ENCODE data around the gene SUN2. TPM values are rescaled to one million over a fixed set of nuclear protein-coding genes. Genes with fewer than 3 reads are reported as not detected.
A peak's percentile ranks its signal among the peaks of the same experiment; 100 is the strongest.

The SUN2 gene
- total and polyA plus RNA-seq, 2 of the 4 experiments (the other 2 are of a cell fraction) = 27.8 to 50.0 TPM

DNA sequence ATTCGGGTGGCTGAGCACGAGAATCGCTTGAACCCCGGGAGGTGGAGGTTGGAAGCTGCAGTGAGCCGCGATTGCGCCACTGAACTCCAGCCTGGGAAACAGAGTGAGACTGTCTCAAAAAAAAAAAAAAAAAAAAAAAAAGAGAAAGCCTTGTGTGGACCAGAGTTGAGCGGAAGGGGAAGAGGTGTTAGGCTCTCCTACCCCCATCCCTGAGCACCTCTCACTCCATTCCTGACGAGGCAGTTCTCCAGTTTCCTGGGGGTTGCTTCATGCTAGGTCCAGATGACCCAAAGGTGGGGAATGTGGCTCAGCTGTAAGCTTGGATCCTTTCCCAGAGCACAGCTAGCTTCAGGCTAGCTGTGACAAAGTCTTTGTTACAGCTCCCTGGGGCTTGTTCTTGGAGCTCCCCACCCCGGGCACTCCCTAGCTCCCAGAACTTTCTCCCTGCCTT lies 46.9 kb upstream of the SUN2 start:
- no peak overlapping the region for H2AK5ac ChIP-seq (ENCODE audit: low read depth, low read length)
- H3K18ac ChIP-seq (ENCODE audit: low read depth, low read length) = no peak overlapping the region
- H3K4me2 ChIP-seq (ENCODE audit: low read depth, low read length) = no peak overlapping the region; the same call in 1 of the 2 replicates
- BruUV-seq (replicated peaks) = no TSS peak
- in situ Hi-C loops (cut with MboI; ENCODE audit: low sequenced_read_pairs) (no loop called here), dilution Hi-C loops (cut with HindIII; ENCODE audit: low sequenced_read_pairs, unreplicated experiment) (no loop called here), intact Hi-C loops (cut with micrococcal nuclease) (no loop called here)
- H2BK20ac ChIP-seq (ENCODE audit: low read depth, low read length) = no peak overlapping the region
- no peak overlapping the region for H3K4me3 ChIP-seq (ENCODE audit: insufficient read depth, low read depth, low read length)
- peak overlapping the region in 1 of 2 experiments; percentile 35; a peak in 1 of 4 replicates for H4K8ac ChIP-seq (ENCODE audit: low read depth in 2 of 2, low read length in 2 of 2)
- no peaks in the 10 kb centered on the region for H4K20me1 ChIP-seq (ENCODE audit: insufficient read depth, low read length)
- H3K4me1 ChIP-seq (ENCODE audit: control insufficient read depth, insufficient read depth, low read length) = 0 out of 2 replicates have a peak, but pooled peaks cover 2% of the 10 kb centered on the region
- H3K14ac ChIP-seq (replicated peaks; ENCODE audit: low read depth, low read length) = no peak overlapping the region
- H2BK5ac ChIP-seq (ENCODE audit: low read depth, low read length, poor library complexity, severe bottlenecking) = peak overlapping the region; percentile 33
- peak overlapping the region; percentile 1; the same call in 1 of the 2 replicates for H3K27ac ChIP-seq (ENCODE audit: insufficient read depth, low read length)
- no peaks in the 10 kb centered on the region for H3K36me3 ChIP-seq (ENCODE audit: control insufficient read depth, insufficient read depth, low read length)
- no peaks in the 10 kb centered on the region for H3K79me1 ChIP-seq (ENCODE audit: low read depth in 1 of 2, low read length in 2 of 2)
- DNase-seq = peak; percentile 95
- H3K9me1 ChIP-seq (ENCODE audit: insufficient read depth, low read length) = no peaks in the 10 kb centered on the region
- no peak overlapping the region for H3K9ac ChIP-seq (ENCODE audit: low read depth, low read length)
- no peak overlapping the region for H3K56ac ChIP-seq (ENCODE audit: extremely low read depth, insufficient read depth, low read length)
- H4K91ac ChIP-seq (ENCODE audit: insufficient read depth, low read depth, low read length) = 0 out of 2 replicates have a peak overlapping the region, but pooled peaks have one; percentile 3
- H2AFZ ChIP-seq (replicated peaks; ENCODE audit: low read length, poor library complexity) = peak overlapping the region; percentile 9
- H2BK15ac ChIP-seq (ENCODE audit: low read depth, low read length) = no peak overlapping the region
- H3K23ac ChIP-seq (ENCODE audit: low read depth, low read length) = no peak overlapping the region
- H2AK9ac ChIP-seq (replicated peaks; ENCODE audit: low read depth, low read length, poor library complexity) = peak overlapping the region; percentile 33
- H3K4ac ChIP-seq (ENCODE audit: low read depth, low read length) = peak overlapping the region; percentile 45; the same call in 1 of the 2 replicates
- H3K27me3 ChIP-seq (ENCODE audit: control insufficient read depth, insufficient read depth, low read length) = peaks cover 10% of the 10 kb centered on the region
- ChIA-PET CTCF (interaction anchor here (0.8 kb wide), 1 partner anchor 11 kb away, joined by 4 read pairs; no protein-coding TSS in a partner anchor), POLR2A (ENCODE audit: unreplicated experiment) (interaction anchor here (0.6 kb wide), 1 partner anchor 29 kb away, joined by 3 read pairs; no protein-coding TSS in a partner anchor)
- no peak overlapping the region for H4K5ac ChIP-seq (ENCODE audit: low read depth, low read length)
- no CpG with 5 or more reads among the region's 10 CpGs for WGBS, 2 experiments (ENCODE audit: extremely low coverage in 2 of 2, insufficient read length in 1 of 2)
- ATAC-seq (ENCODE audit: low read depth) = peak; percentile 97
- peaks cover 4% of the 10 kb centered on the region; the same call in 1 of the 2 replicates for H3K9me3 ChIP-seq (ENCODE audit: control insufficient read depth, insufficient read depth, low read length)
- no peak overlapping the region for H2BK120ac ChIP-seq (ENCODE audit: low read depth, low read length)
- TF ChIP-seq BHLHE40 (IDR thresholded peaks at IDR 0.05; ENCODE audit: low read depth, low read length) (no peak), RCOR1 (IDR thresholded peaks at IDR 0.05; ENCODE audit: insufficient replicate concordance, low read length) (peak; percentile 85), MXI1 (IDR thresholded peaks at IDR 0.05; ENCODE audit: borderline replicate concordance, low read depth, low read length) (no peak), SMC3 (IDR thresholded peaks at IDR 0.05; ENCODE audit: low read depth, low read length) (no peak), POLR2A (IDR thresholded peaks at IDR 0.05; ENCODE audit: low read depth, low read length) (no peak), RFX5 (IDR thresholded peaks at IDR 0.05; ENCODE audit: low read depth, low read length) (no peak), CHD1 (IDR thresholded peaks at IDR 0.05; ENCODE audit: low read depth, low read length) (no peak), RAD21 (IDR thresholded peaks at IDR 0.05; ENCODE audit: low read length) (0 out of 2 replicates have a peak, but pooled peaks have one; percentile 4), MAZ (IDR thresholded peaks at IDR 0.05; ENCODE audit: borderline replicate concordance, low read depth, low read length) (peak; percentile 53; the same call in 1 of the 2 replicates), FOS (IDR thresholded peaks at IDR 0.05; ENCODE audit: low read depth, low read length) (peak; percentile 36; the same call in 1 of the 2 replicates), NFE2L2 (IDR thresholded peaks at IDR 0.05; ENCODE audit: low read depth, low read length) (peak; percentile 64; the same call in 1 of the 2 replicates), MAFK (IDR thresholded peaks at IDR 0.05; ENCODE audit: low read depth, low read length) (peak; percentile 59)
- TF ChIP-seq, protein P1, sequence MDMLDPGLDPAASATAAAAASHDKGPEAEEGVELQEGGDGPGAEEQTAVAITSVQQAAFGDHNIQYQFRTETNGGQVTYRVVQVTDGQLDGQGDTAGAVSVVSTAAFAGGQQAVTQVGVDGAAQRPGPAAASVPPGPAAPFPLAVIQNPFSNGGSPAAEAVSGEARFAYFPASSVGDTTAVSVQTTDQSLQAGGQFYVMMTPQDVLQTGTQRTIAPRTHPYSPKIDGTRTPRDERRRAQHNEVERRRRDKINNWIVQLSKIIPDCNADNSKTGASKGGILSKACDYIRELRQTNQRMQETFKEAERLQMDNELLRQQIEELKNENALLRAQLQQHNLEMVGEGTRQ (IDR thresholded peaks at IDR 0.05; ENCODE audit: low read depth, low read length) = no peak
- TF ChIP-seq, protein P2, sequence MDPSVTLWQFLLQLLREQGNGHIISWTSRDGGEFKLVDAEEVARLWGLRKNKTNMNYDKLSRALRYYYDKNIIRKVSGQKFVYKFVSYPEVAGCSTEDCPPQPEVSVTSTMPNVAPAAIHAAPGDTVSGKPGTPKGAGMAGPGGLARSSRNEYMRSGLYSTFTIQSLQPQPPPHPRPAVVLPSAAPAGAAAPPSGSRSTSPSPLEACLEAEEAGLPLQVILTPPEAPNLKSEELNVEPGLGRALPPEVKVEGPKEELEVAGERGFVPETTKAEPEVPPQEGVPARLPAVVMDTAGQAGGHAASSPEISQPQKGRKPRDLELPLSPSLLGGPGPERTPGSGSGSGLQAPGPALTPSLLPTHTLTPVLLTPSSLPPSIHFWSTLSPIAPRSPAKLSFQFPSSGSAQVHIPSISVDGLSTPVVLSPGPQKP (IDR thresholded peaks at IDR 0.05; ENCODE audit: borderline replicate concordance, low read depth, low read length) = no peak
- TF ChIP-seq, protein P3, sequence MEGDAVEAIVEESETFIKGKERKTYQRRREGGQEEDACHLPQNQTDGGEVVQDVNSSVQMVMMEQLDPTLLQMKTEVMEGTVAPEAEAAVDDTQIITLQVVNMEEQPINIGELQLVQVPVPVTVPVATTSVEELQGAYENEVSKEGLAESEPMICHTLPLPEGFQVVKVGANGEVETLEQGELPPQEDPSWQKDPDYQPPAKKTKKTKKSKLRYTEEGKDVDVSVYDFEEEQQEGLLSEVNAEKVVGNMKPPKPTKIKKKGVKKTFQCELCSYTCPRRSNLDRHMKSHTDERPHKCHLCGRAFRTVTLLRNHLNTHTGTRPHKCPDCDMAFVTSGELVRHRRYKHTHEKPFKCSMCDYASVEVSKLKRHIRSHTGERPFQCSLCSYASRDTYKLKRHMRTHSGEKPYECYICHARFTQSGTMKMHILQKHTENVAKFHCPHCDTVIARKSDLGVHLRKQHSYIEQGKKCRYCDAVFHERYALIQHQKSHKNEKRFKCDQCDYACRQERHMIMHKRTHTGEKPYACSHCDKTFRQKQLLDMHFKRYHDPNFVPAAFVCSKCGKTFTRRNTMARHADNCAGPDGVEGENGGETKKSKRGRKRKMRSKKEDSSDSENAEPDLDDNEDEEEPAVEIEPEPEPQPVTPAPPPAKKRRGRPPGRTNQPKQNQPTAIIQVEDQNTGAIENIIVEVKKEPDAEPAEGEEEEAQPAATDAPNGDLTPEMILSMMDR (conservative IDR thresholded peaks at IDR 0.05; ENCODE audit: low read depth, low read length) = no peak
